GM21423 (cell line): Measurements from ENCODE around the gene SCAF8.

Source experiments
- ATAC-seq: cut with Tn5 transposase; IDR thresholded peaks from one replicate; pipeline ENCODE4 v1.9.1; 2021; ENCODE audit warnings: mild to moderate bottlenecking, moderate library complexity; ENCODE audit not compliant: unreplicated experiment

The SCAF8 gene

DNA sequence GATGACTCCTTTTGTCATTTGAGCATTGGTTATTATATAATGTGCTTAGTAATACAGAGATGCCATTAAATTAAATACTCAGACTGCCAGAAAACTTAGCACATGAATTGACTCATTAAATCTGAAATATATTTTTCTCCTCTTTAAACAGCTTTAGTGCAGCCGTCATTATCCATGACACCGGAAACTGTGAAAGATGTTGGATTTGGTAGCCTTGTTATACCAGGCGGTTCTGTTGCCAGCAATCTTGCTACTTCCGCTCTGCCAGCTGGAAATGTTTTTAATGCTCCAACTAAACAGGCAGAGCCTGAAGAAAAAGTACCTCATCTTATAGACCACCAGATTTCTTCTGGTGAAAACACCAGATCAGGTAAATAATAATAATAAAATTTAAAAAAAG, 97.6 kb downstream of the SCAF8 start:
- no peak for ATAC-seq

GRCh38 chr6:154835307-154835706, 102.1 kb downstream of the SCAF8 start:
- no peak for ATAC-seq

DNA sequence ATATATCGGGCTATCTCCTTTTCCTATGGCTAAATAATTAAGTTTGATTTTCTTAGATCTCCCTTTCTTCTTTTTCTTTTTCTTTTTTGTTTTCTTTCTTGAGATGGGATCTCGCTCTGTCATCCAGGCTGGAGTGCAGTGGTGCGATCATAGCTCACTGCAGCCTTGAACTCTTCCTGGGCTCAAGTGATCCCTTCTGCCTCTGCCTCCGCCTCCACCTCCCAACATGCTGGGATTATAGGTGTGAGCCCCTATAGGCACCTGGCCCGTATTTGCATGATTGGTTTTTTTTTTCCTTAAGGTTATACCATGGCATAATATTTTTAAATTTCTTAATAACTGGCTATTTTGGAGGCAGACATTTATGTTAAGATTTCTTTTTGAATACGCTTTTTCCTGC, 106.3 kb downstream of the SCAF8 start:
- ATAC-seq = no peak

- no peak for ATAC-seq
These were observed 107.1 kb downstream of the SCAF8 start for GRCh38 chr6:154840363-154840762.

GRCh38 chr6:154841109-154841508, 107.9 kb downstream of the SCAF8 start:
- ATAC-seq = no peak

DNA sequence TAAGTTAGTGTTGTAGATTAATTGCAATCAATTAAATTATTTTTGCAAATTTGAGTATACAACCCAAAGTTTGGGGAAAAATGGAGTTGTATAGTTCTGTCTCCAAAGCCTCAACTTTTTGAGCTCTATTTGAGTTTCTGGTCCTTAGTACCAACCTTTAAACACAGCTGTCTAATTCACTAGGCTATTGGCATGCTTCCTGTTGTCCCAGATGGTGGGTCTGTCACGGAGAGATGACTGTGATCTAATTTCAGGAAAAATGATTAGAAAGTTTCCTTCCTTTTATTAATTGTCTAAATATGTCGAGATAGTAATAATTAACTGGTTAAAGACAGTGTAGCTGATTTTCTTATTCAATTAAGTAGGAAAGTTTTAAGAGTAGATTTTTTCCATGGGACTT, 109.6 kb downstream of the SCAF8 start:
- no peak for ATAC-seq

- ATAC-seq = no peak
These were observed 114.1 kb downstream of the SCAF8 start for GRCh38 chr6:154847318-154847717.

- no peak for ATAC-seq
These were observed 115.4 kb downstream of the SCAF8 start for GRCh38 chr6:154848580-154848979.

DNA sequence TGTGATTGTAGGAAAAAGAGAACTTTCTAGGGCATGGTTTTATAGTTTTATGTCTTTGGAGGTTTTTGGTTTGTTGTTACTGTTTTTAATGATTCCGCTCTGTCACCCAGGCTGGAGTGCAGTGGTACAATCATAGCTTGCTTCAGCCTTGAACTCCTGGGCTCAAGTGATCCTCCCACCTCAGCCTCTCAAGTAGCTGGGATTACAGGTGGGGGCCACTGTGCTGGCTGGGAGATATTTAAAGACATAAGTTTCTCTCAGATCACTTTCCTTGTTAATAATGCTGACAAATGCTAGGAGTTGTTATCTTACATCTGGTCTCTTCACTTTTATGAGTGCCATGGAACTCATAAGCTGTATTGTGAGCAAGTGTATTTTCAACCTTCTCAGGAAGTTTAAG, 116.3 kb downstream of the SCAF8 start:
- no peak for ATAC-seq

- no peak for ATAC-seq
These were observed 119.5 kb downstream of the SCAF8 start for GRCh38 chr6:154852687-154853086.

DNA sequence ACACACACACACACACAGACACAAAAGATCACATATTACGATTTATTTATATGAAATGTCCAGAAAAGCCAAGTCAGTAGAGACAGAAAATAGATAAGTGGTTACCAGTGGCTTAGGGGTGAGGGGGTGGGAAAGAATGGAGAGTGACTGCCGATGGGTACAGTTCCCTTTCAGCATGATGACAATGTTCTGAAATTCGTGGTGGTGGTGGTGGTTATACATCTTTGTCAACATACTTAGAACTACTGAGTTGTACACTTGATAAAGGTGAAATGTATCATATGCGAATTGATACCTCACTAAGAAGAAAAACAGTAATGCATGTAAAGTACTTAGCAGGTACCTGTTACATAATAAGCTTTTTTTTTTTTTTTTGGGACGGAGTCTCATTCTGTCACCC, 124.3 kb downstream of the SCAF8 start:
- ATAC-seq = no peak

DNA sequence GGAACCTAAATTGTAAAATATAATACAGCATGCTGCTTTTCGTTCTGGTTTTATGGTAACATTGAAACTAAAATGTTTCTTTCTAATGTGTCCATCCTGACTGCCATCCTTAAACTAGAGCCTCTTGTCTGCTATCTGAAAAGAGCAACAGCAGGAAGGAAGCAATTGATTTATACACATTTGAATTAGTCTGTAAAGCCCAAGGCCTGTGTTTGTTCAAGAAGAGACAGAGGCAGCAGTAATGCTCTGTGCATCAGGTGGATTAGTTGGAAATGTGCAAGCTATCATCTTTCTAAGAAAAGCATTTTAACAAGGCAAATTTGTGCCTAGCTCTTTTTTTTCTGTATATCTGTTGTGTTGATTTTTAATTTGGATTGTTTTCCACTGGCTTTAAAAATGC, 128.6 kb downstream of the SCAF8 start:
- no peak for ATAC-seq

GRCh38 chr6:154862536-154862935, 129.3 kb downstream of the SCAF8 start:
- ATAC-seq = no peak

- ATAC-seq = no peak
These were observed 130.8 kb downstream of the SCAF8 start for GRCh38 chr6:154864066-154864430.

- ATAC-seq = no peak
These were observed 132.1 kb downstream of the SCAF8 start for GRCh38 chr6:154865291-154865690.

DNA sequence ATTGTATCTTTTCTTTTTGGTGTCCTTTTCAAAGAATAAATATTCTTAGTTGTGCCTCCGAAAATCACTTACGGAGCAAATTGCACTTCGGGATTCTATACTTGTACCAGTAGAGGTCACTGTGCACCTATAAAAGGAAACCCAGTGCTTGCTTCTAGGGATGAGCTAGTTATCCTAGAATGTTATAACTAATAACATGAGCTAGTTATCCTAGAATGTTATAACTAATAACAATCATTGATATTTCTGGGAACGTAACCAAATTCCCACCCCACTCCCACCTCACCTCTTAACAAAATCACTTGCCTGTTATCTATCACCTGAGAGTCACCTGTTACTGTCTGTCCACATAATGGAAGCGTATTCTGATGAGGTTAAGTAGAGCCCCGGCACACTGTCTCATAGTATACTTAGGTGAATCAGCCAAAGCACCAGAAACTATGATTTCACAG, 135.0 kb downstream of the SCAF8 start:
- no peak for ATAC-seq

DNA sequence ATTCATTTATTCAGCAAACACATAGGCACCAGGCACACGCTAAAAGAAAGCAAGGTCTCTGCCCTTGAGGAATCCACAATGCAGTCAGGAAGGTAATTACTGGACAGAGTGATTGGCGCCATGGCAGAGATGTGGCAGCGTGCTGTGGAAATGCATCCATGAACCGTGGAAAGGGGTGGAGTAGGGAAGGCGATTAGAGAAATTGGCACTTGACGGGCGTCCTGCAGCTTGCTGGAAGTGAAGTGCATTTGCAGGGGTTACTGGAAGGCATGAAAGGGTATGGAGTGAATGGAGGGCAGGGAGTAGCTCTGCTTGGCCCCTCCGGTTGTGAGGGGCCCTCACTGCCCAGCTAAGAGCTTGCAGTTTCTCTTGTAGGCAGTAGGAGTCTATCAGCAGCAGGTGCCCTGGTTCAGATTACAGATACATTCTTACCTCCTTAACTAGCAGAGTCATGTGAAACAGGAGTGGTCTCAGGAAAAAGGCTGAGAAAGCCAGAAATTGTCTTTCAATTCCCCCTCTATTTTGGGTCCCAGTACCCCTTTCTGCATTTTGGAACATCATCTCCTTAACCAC, 139.4 kb downstream of the SCAF8 start:
- no peak for ATAC-seq

DNA sequence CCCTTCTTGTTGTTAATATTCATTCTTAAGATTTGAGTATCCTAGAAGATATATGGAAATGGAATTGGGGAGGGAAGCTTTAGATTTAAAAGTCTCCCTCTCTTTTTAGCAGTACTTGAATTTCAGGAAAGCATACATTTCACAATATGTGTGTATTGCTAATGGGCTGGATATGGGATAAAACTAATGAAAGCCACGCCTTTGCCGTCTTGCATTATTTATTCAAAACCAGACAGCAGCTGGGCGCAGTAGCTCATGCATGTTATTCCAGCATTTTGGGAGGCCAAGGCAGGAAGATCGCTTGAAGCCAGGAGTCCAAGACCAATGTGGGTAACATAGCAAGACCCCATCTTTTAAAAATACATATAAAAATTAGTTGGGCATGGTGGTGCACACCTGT, 140.3 kb downstream of the SCAF8 start:
- ATAC-seq = no peak

- ATAC-seq = no peak
These were observed 141.8 kb downstream of the SCAF8 start for GRCh38 chr6:154874773-154875592.

DNA sequence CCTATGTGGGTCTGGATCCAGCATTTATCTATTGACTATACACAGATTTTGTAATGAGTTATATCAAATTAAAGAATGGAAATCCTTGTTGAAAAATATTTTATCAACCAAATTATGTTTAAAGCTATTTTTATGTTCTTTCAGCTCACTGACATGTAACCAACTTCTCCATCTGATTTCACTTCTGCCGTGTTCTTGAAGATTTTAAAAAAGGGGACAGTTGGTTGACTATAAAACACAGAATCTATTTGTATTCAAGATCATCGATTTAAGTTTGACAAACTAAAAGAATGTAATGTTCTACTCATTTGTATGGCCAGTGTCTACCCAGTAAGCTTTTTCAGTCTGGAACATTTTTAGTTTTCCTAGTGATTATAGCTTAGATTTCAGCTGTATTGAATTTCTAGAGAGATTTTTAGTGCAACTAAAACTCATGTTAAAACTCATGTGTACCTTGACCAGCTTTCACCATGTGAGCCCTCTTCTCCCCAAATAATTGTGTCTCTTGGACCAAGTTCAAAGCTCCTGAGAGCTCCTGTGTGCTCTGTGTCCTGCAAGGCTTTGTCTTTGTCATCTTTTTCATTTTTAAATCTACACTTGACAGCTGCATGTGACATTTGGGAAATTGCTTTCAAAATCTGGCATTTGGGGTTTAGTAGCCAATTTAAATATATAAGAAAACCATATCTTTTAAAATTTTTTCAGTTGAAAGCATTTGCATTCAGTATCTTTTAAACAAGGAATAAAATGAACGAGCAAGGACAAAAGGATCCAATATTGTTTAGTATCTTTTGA, 143.5 kb downstream of the SCAF8 start:
- no peak for ATAC-seq

GRCh38 chr6:154878871-154879491, 145.8 kb downstream of the SCAF8 start:
- ATAC-seq = no peak
